AG10803 (cell line): Measurements from ENCODE around the gene MYO1D.
A peak's percentile ranks its signal among the peaks of the same experiment; 100 is the strongest.

Experiments
- DNase-seq: peaks from one replicate; pipeline ENCODE4 v3.0.0; 2010; ENCODE audit warnings: low read depth
- H3K4me3 ChIP-seq: 2 replicates; pipeline ENCODE4 v1.5.1; 2011; ENCODE audit warnings: mild to moderate bottlenecking, low read length, control low read depth
- TF ChIP-seq, protein P1 (sequence below): conservative IDR thresholded peaks from 2 replicates; pipeline ENCODE4 v1.5.1; 2011; ENCODE audit warnings: mild to moderate bottlenecking, low read length, control low read depth, inconsistent platforms

The MYO1D gene

DNA sequence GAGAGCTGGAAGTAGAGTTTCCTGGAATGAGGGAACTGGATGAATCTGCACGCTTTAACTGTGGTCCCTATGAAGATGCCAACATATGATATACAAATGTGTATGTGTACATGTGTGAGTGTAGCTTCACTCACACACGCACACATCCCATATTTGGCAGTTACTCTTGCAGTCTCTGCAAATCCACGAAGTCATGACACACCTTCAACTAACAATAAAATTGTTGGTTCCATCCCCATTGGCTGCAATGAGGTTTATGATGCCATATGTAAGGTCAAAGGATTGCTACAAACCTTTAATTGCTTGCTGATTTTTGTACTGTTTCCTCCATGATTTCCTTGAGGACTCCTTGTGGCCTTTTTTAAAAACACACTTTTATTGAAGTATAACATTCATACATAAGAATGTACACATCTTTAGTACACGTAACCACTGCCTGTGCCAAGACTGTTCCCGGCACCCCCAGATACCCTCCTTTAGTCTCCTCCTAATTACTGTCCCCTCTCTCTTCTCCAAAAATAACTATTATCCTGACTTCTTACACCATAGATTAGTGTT, 22.0 kb downstream of the MYO1D start:
- no peak overlapping the region for H3K4me3 ChIP-seq
- TF ChIP-seq, protein P1, sequence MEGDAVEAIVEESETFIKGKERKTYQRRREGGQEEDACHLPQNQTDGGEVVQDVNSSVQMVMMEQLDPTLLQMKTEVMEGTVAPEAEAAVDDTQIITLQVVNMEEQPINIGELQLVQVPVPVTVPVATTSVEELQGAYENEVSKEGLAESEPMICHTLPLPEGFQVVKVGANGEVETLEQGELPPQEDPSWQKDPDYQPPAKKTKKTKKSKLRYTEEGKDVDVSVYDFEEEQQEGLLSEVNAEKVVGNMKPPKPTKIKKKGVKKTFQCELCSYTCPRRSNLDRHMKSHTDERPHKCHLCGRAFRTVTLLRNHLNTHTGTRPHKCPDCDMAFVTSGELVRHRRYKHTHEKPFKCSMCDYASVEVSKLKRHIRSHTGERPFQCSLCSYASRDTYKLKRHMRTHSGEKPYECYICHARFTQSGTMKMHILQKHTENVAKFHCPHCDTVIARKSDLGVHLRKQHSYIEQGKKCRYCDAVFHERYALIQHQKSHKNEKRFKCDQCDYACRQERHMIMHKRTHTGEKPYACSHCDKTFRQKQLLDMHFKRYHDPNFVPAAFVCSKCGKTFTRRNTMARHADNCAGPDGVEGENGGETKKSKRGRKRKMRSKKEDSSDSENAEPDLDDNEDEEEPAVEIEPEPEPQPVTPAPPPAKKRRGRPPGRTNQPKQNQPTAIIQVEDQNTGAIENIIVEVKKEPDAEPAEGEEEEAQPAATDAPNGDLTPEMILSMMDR: no peak
- DNase-seq: no peak

DNA sequence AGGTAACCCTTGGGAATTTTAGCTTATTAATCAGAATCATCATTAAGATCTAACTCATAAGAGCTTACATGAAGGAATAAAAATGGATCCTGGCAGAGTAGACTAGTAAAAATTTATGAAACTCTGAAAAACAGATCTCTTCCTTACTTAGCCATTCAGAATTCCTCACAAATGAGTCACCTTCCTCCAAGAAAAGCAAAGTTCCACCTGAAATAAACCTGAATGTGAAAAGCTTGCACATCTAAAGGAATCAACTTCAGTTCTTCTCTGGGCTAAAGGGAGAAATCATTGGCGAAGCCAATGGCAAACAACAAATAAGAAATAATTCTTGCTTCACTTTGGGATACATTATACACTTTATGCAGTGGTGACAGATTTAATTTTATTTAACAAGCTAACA, 22.7 kb downstream of the MYO1D start:
- DNase-seq: no peak
- H3K4me3 ChIP-seq: no peak overlapping the region
- TF ChIP-seq, protein P1: no peak

DNA sequence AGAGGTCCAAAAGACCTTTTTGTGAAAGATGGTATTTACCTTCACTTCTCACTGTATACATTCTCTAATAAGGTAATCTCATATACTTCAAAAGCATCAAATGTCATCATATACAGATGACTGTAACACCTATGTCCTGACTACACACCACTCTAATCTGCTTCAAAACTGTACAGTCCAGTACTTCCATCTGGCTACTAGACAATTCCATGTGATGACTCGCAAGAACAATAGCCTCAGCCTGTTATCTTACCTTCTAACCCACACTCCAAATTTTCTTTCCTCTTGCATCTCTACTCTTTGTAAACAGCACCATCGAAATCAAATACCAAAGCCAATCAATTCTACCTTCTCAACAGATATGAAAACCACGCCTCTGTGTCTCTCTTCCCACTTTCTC, 24.1 kb downstream of the MYO1D start:
- TF ChIP-seq, protein P1: no peak
- H3K4me3 ChIP-seq: no peak overlapping the region
- no peak for DNase-seq

DNA sequence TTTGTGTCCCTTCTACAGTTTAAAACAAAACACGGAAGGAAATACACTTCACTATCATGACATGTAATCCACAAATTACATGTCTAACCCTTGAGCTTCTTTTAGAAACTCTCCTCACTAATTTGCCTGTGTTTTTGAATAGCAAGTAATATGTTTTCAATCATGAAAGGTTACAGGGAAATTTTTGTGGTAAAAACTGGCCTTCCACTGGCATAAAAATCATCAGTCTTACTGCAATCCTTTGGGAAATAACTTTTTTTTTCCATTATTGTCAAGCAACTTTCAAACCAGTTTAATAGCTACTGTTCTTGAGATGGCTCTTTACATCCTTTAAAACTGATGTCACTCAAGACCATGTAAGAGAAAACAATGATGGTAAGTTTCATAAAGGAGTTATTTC, 27.0 kb downstream of the MYO1D start:
- peak; percentile 90 for DNase-seq
- H3K4me3 ChIP-seq: no peak overlapping the region
- TF ChIP-seq, protein P1: no peak

DNA sequence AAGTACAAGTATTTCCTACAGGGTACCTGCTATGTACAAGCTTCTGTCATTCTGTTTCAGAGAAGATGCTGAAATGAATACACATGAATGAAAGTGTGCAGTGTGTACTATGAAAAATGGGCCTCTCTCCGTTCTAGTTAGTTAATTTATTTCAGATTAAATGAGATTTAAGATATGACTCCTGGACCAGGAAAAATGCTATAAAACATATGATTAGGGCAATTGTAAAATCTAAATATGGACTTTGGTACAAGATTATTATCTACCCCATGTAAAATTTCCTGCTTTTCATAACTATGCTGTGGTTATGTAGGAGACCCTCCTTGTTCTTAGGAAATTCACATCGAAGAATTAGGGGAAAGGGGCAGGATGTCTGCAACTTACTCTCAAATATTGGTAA, 28.9 kb downstream of the MYO1D start:
- no peak overlapping the region for H3K4me3 ChIP-seq

DNA sequence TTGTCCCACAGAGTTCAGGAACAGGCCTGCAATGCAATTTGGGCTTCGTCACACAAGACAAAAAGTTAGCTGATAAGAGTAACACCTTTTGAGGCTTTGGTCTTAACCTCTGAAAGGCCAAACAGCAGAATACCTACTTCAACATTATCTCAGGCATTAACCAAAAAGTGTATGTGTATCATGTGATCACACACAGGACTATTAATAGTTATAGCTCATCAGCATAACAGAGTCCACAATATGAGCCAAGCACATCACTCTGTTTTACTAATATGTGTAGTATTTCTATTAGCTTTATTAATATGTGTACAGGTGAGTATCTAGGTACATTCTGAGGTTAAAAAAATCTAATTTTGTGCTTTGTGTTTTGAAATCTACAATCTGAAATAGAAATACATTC, 30.8 kb downstream of the MYO1D start:
- TF ChIP-seq, protein P1: no peak
- H3K4me3 ChIP-seq: no peak overlapping the region
- DNase-seq: no peak

More for the DNA sequence above, 28.9 kb downstream of the MYO1D start:
- DNase-seq: no peak
- TF ChIP-seq, protein P1: no peak

DNA sequence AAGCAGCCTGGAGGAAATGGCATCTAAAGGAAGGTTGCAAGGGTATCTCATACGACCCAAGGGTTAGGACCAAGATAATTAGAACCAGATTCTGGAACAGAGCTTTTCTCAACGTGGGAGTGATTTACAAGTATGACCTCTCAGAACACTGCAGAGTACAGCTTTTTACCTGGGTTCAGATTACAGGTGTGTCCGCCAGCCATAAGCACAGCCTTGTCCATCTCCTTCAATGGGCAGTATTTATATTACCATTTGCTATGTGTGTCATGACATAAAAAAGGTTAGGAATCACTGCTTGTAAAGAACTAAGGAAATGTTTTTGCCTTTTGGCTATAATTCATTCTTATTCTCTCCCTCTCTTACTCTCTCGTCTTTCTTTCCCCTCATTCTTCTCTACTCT, 36.7 kb downstream of the MYO1D start:
- H3K4me3 ChIP-seq: no peak overlapping the region
- TF ChIP-seq, protein P1: no peak

More for the DNA sequence above, 36.7 kb downstream of the MYO1D start:
- DNase-seq: no peak
